Right renal cortex interstitium (tissue), 3 donors: Measurements from ENCODE around the gene NRXN3. TPM values are rescaled to one million over a fixed set of nuclear protein-coding genes. Genes with fewer than 3 reads are reported as not detected.
"Not testable (repeated sequence)": the region's sequence is repeated elsewhere in the genome, so short reads cannot be mapped to it uniquely, and the experiment has no call there.

Experiments
- DNase-seq, 3 donors: peaks; one replicate each; pipeline ENCODE4 v3.0.0-alpha.2; 2013; ENCODE audit warnings: low read depth in 3 of 3, low spot score in 2 of 3
- polyA plus RNA-seq, 3 donors: library from polyadenylated mRNA; unstranded; fragments of 120-200 nt; gene quantifications; one replicate each; pipeline ENCODE4 v1.2.1, GENCODE V29; 2013; ENCODE audit not compliant: insufficient read length in 3 of 3

The NRXN3 gene
- polyA plus RNA-seq, 3 donors = 5.6 to 6.7 (median 5.9) TPM

GRCh38 chr14:78383060-78383459 is 212.9 kb downstream of the NRXN3 start:
- no peak for DNase-seq

- no peak for DNase-seq
Observed at GRCh38 chr14:78398216-78398615, 228.0 kb downstream of the NRXN3 start.

- DNase-seq = peak; percentile 12 to 47 (median 18)
Observed at GRCh38 chr14:78399316-78399889, 229.2 kb downstream of the NRXN3 start.

GRCh38 chr14:78401866-78402265 is 231.7 kb downstream of the NRXN3 start:
- no peak for DNase-seq

GRCh38 chr14:78403278-78403815 is 233.2 kb downstream of the NRXN3 start:
- no peak for DNase-seq

GRCh38 chr14:78405079-78405856 is 235.1 kb downstream of the NRXN3 start:
- DNase-seq = no peak

GRCh38 chr14:78412475-78412874 is 242.3 kb downstream of the NRXN3 start:
- no peak for DNase-seq

GRCh38 chr14:78414172-78414571 is 244.0 kb downstream of the NRXN3 start:
- DNase-seq = no peak

- no peak for DNase-seq
Observed at GRCh38 chr14:78417532-78417931, 247.4 kb downstream of the NRXN3 start.

GRCh38 chr14:78424311-78424710 is 254.1 kb downstream of the NRXN3 start:
- DNase-seq = no peak

GRCh38 chr14:78425330-78425729 is 255.2 kb downstream of the NRXN3 start:
- no peak for DNase-seq

GRCh38 chr14:78425782-78426181 is 255.6 kb downstream of the NRXN3 start:
- DNase-seq = no peak

- DNase-seq = no peak
Observed at GRCh38 chr14:78432046-78432445, 261.9 kb downstream of the NRXN3 start.

GRCh38 chr14:78437448-78437847 is 267.3 kb downstream of the NRXN3 start:
- DNase-seq = not testable (repeated sequence)

- no peak for DNase-seq
Observed at GRCh38 chr14:78440356-78440894, 270.3 kb downstream of the NRXN3 start.

GRCh38 chr14:78443834-78444233 is 273.7 kb downstream of the NRXN3 start:
- DNase-seq = no peak

GRCh38 chr14:78445275-78445674 is 275.1 kb downstream of the NRXN3 start:
- no peak for DNase-seq

- peak in 2 of 3 donors; percentile 23 to 45 for DNase-seq
Observed at GRCh38 chr14:78446807-78447206, 276.6 kb downstream of the NRXN3 start.

- DNase-seq = peak in 1 of 3 donors; percentile 6
Observed at GRCh38 chr14:78448164-78449094, 278.3 kb downstream of the NRXN3 start.

GRCh38 chr14:78450669-78451318 is 280.6 kb downstream of the NRXN3 start:
- DNase-seq = no peak
